ENCODE data around the gene PLEKHA8.

PLEKHA8 gene

DNA sequence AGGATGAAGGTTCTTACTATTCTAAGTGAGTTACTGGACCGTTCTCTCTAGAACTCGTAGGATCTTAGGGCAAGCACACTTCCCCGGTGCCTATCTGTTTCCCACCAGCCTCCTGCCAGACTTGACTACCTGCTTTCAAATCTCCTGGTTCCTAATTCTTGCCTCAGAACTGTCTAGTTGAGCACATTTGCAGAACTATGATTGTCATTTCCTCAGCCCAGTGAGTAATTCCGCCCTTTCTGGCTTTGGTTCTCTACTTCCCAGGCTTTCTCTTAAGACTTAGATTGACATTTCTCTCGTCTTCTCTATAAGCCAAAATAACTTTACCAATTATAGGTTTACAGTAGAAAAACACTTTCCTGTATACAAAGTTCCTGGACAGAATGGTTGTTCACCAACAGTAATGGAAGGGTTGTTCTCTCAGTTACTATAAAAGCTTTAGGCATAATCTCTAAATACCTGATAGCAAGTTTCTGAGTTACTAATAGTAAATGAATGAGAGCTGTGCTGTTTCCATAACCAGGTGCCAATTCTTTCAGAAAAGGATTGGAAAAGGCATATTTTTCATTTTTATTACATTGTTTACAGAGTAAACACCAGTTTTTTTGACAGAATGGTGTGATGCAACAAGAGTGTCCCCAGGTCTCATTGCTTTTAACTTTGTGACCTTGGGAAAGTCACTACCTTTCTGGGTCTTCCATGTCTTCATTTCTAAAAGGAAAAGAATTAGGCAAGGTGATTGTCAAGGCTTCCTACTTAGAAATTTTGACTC lies 41.1 kb downstream of the PLEKHA8 start:
- no peak overlapping the region for H3K4me3 ChIP-seq (ENCODE audit: low read length)
- DNase-seq (ENCODE audit: low read depth), result peak; percentile 16
- TF ChIP-seq, protein P1, sequence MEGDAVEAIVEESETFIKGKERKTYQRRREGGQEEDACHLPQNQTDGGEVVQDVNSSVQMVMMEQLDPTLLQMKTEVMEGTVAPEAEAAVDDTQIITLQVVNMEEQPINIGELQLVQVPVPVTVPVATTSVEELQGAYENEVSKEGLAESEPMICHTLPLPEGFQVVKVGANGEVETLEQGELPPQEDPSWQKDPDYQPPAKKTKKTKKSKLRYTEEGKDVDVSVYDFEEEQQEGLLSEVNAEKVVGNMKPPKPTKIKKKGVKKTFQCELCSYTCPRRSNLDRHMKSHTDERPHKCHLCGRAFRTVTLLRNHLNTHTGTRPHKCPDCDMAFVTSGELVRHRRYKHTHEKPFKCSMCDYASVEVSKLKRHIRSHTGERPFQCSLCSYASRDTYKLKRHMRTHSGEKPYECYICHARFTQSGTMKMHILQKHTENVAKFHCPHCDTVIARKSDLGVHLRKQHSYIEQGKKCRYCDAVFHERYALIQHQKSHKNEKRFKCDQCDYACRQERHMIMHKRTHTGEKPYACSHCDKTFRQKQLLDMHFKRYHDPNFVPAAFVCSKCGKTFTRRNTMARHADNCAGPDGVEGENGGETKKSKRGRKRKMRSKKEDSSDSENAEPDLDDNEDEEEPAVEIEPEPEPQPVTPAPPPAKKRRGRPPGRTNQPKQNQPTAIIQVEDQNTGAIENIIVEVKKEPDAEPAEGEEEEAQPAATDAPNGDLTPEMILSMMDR (IDR thresholded peaks at IDR 0.05; ENCODE audit: insufficient read depth, low read depth, low read length, missing control alignments), result no peak

DNA sequence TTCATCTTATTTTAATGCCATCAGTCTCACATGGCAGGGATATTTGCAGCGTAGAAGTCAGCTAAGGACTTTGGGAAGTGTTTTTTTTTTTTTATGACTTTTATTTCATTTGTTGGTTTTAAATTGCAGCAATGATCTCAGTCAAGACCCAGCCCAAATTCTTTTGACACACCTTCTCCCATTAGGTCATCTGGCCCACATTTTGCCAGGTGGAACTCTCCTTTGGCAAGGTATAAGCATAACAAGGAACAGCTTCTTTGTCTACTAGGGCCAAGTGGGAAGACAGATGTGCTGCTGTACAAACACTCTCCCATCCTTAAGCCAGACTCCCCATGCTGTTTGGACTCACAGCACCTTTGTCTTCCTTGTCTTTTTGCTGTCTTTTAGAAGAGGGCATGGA lies 41.8 kb downstream of the PLEKHA8 start:
- no peak overlapping the region for H3K4me3 ChIP-seq (ENCODE audit: low read length)
- peak; percentile 37 for DNase-seq (ENCODE audit: low read depth)
- TF ChIP-seq, protein P1 (IDR thresholded peaks at IDR 0.05; ENCODE audit: insufficient read depth, low read depth, low read length, missing control alignments), result no peak

DNA sequence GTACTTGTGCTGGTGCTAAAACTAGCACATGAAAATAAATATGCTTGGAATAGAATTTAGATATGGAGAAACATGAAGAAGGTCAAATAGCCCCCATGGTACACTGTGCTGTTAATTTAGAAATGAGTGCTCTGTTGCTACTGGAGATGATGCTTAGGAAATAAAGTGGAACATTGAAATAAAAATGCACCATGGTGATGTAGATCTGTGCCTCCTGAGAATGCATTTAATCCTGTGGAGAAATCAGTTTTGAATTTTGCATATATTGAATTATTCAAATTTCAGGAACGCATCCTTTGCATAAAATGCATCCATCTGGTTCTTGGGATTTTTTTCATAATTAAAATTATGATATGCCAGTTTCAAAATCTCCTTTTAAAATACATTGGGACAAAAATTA lies 44.5 kb downstream of the PLEKHA8 start:
- TF ChIP-seq, protein P1 (IDR thresholded peaks at IDR 0.05; ENCODE audit: insufficient read depth, low read depth, low read length, missing control alignments), result no peak
- H3K4me3 ChIP-seq (ENCODE audit: low read length), result no peak overlapping the region
- DNase-seq (ENCODE audit: low read depth), result no peak

DNA sequence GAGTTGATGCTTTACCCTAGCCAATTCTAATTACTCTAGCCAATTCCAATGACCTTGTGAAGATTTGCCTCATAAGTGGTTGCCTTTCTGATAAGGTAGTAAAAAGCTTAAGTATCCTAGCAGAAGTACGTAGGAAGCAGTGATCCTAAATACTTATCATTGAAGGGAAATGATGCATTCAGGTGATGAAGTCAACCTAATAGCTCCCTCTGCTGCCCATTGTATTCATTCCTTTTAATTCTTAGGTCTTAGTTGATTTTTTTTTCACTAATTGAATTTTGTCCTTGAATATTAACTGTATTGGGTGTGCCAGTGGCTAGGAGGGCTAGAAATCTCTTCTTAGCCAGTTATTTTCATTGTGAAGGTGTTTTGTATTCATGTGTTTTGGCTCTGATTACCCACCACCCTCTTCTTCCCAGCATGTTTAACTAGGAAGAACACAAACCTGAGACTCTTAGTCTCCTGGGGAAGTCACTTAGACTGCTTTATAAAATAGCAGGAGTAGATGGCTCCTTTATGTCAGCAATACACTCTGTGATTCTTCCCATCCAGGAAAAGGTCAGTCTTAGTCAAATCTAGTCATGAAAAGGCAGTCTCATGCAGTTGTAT lies 46.3 kb downstream of the PLEKHA8 start:
- no peak overlapping the region for H3K4me3 ChIP-seq (ENCODE audit: low read length)
- peak; percentile 68 for DNase-seq (ENCODE audit: low read depth)
- TF ChIP-seq, protein P1 (IDR thresholded peaks at IDR 0.05; ENCODE audit: insufficient read depth, low read depth, low read length, missing control alignments), result peak; percentile 51

DNA sequence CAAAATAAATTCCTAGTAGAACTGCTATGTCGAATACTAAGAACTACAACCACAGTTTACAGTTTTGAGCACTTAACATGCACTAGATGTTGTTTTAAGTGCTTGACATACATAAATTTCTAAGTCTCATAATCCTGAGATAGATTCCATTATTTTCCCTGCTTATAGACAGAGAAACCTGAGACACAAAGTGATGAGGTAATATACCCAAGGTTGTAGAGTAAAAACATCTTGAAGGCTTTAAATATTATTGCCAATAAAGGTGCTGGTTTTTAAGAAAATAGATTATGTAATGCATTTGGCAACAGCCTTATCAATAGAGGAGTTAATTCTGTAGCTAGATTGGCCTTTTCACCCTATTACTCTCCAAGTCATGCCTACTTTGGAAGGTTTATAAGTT lies 48.2 kb downstream of the PLEKHA8 start:
- TF ChIP-seq, protein P1 (IDR thresholded peaks at IDR 0.05; ENCODE audit: insufficient read depth, low read depth, low read length, missing control alignments), result no peak
- no peak for DNase-seq (ENCODE audit: low read depth)
- H3K4me3 ChIP-seq (ENCODE audit: low read length), result no peak overlapping the region

DNA sequence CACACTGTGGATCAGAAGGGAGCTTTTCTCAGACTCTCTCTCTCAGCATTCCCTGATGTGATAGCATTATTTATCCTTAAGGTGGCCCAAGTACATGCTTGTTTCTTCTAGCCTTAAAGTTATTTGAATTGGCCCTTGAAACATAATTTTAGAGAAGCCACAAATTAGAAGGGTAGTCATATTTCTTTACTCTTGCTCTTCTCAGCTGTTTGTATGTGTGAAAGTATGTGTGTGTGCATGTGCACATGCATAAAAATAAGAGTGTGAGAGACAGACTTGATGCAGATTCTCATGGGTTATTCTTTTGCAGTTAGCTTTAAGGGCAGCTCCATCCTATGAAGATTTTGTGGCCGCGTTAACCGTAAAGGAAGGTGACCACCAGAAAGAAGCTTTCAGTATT lies 50.1 kb downstream of the PLEKHA8 start:
- no peak overlapping the region for H3K4me3 ChIP-seq (ENCODE audit: low read length)
- TF ChIP-seq, protein P1 (IDR thresholded peaks at IDR 0.05; ENCODE audit: insufficient read depth, low read depth, low read length, missing control alignments), result no peak
- DNase-seq (ENCODE audit: low read depth), result no peak

Data from epithelial cell of esophagus (primary cell).